Glomerular visceral epithelial cell (primary cell): Measurements from ENCODE around the gene TMX1.

Experiments used
- DNase-seq: peaks from one replicate; pipeline ENCODE4 v3.0.0-alpha.2; 2016; ENCODE audit errors: extremely low spot score

The TMX1 gene

GRCh38 chr14:51242545-51243490, 2.8 kb downstream of the TMX1 start:
- DNase-seq: no peak

DNA sequence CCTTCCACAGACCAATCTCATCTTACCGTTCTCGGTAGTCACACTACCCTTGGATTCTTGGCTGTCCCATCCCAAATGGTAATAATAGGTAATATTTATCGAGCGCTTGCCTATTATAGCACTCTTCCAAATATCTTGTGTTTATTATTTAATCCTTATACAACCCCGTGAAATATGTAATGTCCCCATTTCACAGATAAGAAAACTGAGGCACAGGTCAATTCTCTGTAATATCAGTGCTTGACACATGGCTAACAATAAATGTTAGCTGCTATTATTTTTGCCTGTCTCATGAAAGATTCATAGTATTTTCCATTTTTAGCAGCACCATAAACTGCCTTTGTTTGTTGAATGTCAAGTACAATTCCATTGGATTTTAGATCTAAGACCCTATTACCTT, 4.5 kb downstream of the TMX1 start:
- DNase-seq: no peak

DNA sequence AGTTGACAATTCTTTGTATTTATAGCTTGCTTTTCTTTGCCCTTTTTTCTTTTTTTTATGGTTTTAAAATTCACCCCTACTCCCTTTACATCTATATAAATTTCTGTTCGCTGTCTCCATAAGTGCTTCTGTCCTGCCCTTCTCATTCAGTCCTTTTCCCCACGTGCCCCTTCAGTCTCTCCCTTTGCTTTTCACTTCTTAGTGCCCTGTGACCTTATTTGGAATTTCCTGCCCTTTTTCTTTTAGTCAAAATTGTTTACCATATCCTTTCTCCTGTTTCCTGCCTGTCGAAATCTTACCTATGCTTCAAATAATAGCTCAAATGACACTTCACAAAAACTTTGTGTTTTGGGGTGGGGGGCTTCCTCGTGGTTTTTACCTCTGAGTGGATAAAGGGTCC, 6.0 kb downstream of the TMX1 start:
- DNase-seq: no peak

DNA sequence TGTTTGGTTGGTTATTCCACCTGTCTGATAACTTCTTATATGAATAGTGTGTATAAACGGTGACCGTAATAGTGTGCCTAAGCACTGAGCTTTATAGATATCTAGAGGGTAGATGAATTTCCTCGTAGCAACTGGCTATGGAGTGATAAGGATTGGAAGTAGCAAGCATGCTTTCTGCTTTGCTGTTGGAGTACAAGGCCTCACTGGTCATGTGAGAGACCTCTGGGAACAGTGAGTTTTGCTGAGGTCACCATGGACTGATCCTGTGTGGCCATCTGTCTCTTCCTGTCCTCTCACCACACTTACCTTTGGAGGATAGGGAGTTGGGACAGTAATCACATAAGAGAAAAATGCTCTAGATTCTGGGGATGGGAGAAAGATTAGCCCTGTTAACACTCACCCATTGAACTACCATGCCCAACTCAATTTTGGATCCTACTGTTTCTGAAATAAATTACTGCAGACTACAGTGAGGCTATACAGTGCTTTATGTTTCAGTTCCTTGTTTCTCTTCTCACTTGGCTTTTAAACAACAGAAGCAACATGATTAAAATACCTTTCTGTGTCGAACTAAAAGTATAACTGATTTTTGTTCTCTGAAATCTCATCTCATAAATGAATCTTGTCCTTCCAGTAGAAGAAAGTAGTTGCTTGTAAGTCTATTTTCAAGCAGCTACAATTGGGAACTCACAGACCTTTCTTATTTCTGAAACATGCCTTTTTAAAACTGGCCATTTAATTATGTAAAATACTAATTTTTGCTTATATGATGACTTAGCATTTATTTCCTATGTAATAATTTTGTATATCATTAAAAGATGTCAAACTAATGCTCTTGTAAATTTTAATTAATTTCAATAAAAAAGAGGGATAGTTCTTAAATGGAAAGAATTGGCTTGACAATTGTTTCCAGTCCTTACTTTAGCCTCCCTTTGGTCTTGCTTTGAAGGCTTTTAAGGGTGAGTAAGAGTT, 8.3 kb downstream of the TMX1 start:
- DNase-seq: no peak

GRCh38 chr14:51251486-51251885, 11.4 kb downstream of the TMX1 start:
- DNase-seq: no peak

- no peak for DNase-seq
These were observed 13.8 kb downstream of the TMX1 start for GRCh38 chr14:51253880-51254279.

- DNase-seq: no peak
These were observed 18.2 kb downstream of the TMX1 start for GRCh38 chr14:51258280-51258679.

- DNase-seq: no peak
These were observed 18.7 kb downstream of the TMX1 start for GRCh38 chr14:51258788-51259187.

GRCh38 chr14:51260225-51260624, 20.2 kb downstream of the TMX1 start:
- DNase-seq: no peak

DNA sequence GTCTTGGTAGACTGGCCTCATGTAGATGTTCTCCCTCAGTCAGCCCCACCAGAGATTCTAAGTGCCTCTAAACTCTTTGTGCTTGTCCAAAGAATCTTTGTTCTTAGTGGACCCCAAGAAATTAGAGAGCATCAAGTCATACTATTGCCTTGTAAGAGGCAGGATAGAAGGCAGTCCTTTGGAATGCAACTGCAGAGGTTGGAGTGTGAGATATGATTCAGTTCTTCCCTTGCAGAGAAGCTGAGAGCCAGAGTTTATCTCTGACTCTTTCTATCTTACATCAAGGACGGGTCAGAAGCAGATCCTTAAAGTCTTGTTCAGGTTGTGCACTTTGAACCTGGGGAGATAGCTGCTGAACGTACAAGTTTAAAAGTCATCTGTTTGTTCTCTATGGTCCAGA, 21.1 kb downstream of the TMX1 start:
- DNase-seq: no peak

GRCh38 chr14:51262868-51263267, 22.8 kb downstream of the TMX1 start:
- DNase-seq: no peak

GRCh38 chr14:51269634-51270033, 29.6 kb downstream of the TMX1 start:
- DNase-seq: no peak

DNA sequence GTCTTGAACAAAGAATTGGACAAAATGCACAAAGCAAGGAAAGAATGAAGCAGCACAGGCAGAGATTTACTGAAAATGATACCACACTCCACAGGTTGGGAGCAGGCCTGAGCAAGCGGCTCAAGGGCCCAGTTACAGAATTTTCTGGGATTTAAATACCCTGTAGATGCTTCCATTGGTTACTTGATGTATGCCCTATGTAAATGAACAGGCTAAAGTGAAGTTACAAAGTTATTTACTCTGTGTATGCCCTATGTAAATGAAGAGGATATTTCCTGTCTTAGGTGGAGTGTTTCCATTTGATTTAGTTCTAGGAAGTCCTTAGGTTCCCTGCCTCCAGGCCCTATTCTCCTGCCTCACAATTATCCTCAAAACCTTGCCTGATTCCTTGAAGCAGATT, 36.6 kb downstream of the TMX1 start:
- DNase-seq: no peak

GRCh38 chr14:51277753-51278415, 37.8 kb downstream of the TMX1 start:
- DNase-seq: no peak

DNA sequence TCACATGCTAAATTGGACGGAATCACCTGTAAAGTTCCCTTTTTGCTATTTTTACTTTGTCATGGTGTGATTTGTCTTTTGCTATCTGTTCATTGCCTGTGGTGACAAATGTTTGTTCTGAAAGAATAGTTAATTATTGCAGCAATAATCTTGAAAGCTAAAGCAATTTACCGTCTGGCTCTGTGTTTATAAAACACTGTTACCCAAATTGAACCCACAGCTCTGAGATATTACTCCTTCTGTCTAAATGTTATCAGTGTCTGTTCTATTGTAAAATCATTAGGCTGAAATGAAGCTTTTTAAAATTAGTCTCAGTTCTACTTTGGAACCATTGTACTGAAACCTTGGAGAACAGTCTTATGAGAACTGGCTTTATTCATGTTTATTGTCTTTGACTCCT, 42.5 kb downstream of the TMX1 start:
- DNase-seq: no peak

- peak; percentile 89 for DNase-seq
These were observed 43.5 kb downstream of the TMX1 start for GRCh38 chr14:51283402-51284085.

GRCh38 chr14:51284241-51284640, 44.2 kb downstream of the TMX1 start:
- no peak for DNase-seq

DNA sequence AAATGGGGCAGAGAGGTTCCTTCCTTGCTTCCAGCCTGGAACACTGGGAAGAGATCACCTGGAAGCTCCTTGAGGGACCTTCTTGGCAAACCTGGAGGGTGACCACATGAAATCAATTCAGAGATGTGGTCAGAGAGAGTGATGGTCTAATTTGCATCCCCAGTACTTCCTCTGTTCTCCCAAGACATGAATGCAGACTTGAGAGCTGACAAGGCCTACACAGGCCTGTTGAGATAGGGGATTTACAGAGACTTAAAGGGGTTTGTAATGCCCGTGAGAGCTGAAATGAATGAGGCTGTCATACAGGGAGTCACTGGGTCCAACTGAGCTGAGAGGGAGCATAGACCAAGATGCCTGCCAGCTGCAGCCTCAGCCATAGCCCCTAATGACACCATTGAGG, 45.1 kb downstream of the TMX1 start:
- peak; percentile 26 for DNase-seq

DNA sequence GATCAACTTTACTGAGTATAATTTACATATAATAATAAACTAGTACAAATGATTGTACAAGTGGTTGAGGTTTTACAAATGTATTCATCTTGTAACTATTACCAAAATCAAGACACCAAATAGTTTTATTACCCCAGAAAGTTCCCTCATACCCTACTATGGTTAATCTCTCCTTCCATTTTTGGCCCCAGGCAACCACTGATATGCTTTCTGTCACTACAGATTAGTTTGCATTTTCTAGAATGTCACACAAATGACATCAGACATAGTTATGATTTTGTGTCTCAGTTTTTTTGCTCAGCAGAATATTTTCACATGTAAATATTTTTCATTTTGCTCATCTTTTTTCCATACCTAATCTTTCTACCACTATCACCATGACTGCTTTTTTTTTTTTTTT, 49.1 kb downstream of the TMX1 start:
- DNase-seq: no peak

GRCh38 chr14:51290132-51290531, 50.1 kb downstream of the TMX1 start:
- no peak for DNase-seq

DNA sequence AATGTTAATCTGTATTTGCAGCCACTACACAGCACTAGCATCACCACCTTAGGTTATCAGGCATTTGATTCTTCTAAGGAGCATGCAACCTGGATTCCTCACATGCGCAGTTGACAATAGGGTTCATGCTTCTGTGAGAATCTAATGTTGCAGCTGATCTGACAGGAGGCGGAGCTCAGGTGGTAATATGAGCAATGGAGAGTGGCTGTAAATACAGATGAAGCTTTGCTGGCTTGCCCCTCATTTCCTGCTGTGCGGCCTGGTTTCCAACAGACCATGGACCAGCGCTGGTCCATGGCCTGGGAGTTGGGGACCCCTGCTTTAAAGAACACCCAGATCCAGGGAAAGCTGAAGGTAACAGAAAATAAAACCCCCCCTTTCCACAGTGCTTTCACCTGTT, 51.0 kb downstream of the TMX1 start:
- DNase-seq: no peak
